Subcutaneous adipose tissue (tissue), 4 donors: ENCODE data around the gene SLK. TPM values are rescaled to one million over a fixed set of nuclear protein-coding genes. Genes with fewer than 3 reads are reported as not detected.

Source experiments
- CTCF ChIP-seq: fragments of 450-650 bp; IDR thresholded peaks from one replicate; pipeline ENCODE4 v1.5.1; 2016; ENCODE audit warnings: low read depth, mild to moderate bottlenecking, control low read depth, antibody characterized with exemption, moderate library complexity
- total RNA-seq, 4 donors: library from RNA; depleted of rRNA; stranded (reverse); fragments of >200 nt; gene quantifications; one replicate each; pipeline ENCODE4 v1.1.0, GENCODE V29; 2016

SLK gene
- total RNA-seq, 4 donors from 2014 or later, result 47.4 to 73.5 (median 65.9) TPM

GRCh38 chr10:104002911-104003310 lies 36.0 kb downstream of the SLK start:
- no peak for TF ChIP-seq CTCF

- TF ChIP-seq CTCF, result no peak
These were observed 38.4 kb downstream of the SLK start for GRCh38 chr10:104005172-104005863.

- TF ChIP-seq CTCF, result no peak
These were observed 45.0 kb downstream of the SLK start for GRCh38 chr10:104011904-104012303.

GRCh38 chr10:104013489-104013888 lies 46.5 kb downstream of the SLK start:
- TF ChIP-seq CTCF, result no peak

- no peak for TF ChIP-seq CTCF
These were observed 47.2 kb downstream of the SLK start for GRCh38 chr10:104014176-104014575.

- no peak for TF ChIP-seq CTCF
These were observed 49.7 kb downstream of the SLK start for GRCh38 chr10:104016661-104017060.

GRCh38 chr10:104018471-104018870 lies 51.5 kb downstream of the SLK start:
- TF ChIP-seq CTCF, result no peak
